ENCODE data around the gene MIA3.

Gene MIA3

GRCh38 chr1:222680080-222680479 lies 62.2 kb downstream of the MIA3 start:
- no peak for DNase-seq

DNA sequence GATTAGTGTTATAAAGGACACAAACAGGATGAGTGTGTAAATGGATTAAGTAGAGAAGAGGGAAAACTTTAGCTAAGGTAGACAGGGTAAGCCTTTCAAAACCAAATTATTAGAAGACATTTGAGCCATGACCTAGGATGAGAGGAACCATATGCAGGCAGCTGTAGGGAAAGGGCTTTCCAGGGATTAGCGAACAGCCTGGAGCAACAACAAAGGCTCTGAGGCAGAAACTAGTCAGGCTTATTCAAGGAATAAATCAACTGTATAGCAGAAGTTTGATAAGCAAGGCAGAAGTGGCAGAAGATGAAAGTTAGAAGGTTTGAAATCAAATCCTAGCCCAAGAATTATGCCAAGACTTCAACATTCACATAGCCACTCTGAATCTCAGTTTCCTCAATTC lies 73.1 kb downstream of the MIA3 start:
- DNase-seq = no peak

DNA sequence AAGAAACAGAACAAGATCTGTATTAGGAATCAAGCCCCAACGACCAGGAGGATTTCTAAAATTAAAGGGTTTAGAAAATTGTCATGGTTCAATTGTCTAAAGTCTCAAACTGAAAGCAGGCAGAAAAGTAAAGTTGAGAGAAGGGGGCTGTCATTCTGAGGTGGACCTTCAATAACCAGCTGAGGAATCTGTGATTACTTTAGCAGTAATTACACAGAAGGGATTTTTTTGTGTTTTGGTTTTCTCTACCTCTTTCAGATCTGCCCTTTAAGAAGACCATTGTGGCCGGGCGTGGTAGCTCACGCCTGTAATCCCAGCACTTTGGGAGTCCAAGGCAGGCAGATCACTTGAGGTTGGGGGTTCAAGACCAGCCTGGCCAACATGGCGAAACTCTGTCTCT lies 77.0 kb downstream of the MIA3 start:
- no peak for DNase-seq

GRCh38 chr1:222696741-222697140 lies 78.8 kb downstream of the MIA3 start:
- no peak for DNase-seq

DNA sequence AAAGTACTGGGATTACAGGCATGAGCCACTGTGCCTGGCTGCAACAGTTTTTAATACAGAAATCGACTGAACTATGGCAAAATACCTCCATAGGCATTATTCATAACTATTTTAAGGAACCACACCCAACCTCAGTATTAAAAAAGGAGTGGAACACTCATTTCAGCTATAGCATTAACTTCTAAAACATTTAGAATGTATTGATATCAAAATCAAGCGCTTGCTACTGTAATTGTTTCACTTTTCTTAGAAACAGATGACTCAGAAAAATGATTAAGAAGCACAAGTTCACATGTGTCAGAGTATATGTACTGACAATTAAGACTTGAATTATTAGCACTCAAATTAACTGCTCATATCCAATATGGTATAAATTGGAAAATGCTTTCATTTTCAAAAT lies 79.3 kb downstream of the MIA3 start:
- no peak for DNase-seq

- no peak for DNase-seq
Measured at GRCh38 chr1:222697826-222698225, 79.9 kb downstream of the MIA3 start.

GRCh38 chr1:222702210-222702609 lies 84.3 kb downstream of the MIA3 start:
- no peak for DNase-seq

DNA sequence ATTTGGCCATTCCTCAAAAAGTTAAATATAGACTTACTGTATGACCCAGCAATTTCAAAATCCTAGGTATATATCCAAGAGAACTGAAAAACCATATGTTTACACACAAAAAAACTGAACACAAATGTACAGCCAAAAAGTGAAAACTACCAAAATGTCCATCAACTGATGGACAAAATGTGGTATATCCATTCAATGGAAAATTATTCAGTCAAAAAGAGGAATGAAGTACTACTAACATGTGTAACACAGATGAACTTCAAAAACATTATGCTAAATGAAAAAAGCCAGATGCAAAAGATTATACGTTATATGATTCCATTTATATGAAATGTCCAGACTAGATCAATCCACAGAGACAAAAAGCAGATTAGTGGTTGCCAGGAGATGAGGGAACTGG lies 86.4 kb downstream of the MIA3 start:
- DNase-seq = no peak

GRCh38 chr1:222706815-222707214 lies 88.9 kb downstream of the MIA3 start:
- no peak for DNase-seq

DNA sequence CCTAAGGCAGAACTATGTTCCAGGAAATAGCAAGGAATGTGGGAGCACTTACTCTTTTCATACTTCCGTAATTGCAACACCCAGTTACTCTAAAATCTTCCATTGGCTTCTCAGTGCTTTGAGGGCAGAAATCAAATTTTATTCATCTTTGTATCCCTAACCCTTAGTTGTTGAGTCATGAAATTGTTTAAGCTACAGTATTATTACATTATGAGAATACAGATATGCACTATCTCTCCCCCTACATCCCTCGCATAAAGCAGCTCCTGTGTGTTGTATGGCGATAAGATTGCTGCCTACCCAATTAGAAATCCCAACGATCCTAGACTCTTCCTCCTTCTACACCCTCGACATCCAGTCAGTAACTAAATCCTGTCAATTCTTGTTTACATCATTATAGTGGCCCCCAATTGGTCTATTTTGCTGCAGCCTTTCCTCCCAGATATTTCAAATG lies 91.8 kb downstream of the MIA3 start:
- no peak for DNase-seq

DNA sequence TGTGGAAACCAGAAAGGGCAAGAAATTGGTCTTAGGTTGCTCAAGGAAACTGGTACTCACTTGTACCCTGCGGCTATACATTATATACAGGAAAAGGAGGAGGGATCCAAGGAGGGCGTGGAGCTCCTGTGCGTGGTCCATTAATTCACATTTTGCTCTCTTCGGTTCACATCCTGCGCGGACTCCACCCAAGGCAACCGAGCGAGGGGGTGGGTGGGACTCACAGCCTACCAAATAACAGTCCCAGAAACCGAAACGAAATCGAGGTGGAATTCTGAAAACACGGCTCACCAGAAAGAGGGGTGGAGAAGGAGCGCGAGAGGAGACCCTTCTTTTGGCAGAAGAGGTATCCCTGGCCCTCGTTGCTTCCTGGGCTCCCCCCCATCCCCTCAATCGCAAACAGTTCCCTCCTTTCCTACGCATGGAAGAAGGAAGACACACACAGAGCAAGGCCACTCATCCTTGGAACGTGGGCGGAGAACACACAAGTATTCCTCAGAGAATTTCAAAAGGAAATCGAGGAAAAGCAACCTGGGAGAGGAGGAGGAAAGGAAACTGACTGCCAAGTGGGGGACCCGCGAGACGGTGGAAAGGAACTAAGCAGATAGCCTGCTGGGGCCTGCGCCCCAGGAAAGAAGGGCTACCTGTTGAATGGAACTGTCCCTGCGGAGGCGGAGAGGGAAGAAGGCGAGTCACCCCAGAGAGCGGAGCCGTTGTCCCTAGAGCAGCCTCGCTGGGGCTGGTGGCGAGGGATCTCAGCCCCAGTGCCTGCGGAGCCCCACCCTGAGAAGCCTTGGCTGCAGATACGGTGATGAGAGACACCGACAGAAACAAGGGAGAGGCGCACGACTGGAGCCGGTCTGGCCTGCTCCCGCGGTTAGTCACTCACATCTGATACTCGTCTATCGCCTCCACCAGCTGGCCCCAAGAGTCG lies 93.7 kb downstream of the MIA3 start:
- peak; percentile 52 for DNase-seq

DNA sequence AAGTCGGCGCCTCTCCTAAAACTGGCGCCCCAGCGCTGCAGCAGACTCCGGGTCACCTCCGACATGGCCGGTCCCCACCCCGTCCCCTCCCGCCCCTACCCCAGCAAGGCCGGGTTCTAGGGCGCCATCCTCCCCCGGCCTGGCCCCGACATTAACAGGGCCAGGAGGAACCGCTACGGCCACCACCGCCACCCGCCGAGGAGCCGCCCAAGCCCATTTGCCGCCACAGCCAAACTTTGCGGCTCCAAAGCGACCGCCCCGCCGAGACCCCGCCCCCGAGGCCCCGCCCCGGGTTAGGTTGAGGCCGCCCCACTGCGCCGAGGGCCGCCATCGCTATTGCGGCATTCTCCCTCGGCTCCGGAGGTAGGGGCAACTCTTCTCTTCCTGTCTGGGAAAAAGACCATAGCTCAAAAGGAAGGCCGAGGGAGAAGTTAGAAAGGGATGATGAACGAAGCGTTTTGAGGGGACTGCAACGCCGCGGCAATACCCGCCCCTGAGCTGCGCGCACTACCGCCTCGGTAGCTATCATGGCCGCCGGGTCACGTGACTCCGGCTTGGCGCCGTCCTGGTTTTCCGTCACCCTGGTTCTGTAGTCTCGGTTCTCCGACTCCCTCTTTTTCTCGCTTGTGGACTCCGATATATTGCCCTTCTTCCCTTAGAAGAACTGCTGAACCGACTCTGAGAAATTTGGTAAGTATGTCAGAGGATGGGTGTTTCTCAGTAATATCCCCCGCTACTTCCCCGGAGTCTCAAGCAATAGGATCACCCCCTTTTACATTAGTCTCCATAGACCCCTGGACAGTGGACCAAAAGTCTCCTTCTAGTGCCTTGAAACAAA lies 94.6 kb downstream of the MIA3 start, which contains the start of the genes AIDA and BROX:
AIDA (minus strand) TSS at position 239 of the 838 bp plus-strand sequence; CDS start at position 65, 174 bp downstream.
BROX (plus strand) TSS at position 312 of the 838 bp plus-strand sequence. CDS start 3,136 bp downstream, outside the sequence.
- DNase-seq = peak; percentile 97

DNA sequence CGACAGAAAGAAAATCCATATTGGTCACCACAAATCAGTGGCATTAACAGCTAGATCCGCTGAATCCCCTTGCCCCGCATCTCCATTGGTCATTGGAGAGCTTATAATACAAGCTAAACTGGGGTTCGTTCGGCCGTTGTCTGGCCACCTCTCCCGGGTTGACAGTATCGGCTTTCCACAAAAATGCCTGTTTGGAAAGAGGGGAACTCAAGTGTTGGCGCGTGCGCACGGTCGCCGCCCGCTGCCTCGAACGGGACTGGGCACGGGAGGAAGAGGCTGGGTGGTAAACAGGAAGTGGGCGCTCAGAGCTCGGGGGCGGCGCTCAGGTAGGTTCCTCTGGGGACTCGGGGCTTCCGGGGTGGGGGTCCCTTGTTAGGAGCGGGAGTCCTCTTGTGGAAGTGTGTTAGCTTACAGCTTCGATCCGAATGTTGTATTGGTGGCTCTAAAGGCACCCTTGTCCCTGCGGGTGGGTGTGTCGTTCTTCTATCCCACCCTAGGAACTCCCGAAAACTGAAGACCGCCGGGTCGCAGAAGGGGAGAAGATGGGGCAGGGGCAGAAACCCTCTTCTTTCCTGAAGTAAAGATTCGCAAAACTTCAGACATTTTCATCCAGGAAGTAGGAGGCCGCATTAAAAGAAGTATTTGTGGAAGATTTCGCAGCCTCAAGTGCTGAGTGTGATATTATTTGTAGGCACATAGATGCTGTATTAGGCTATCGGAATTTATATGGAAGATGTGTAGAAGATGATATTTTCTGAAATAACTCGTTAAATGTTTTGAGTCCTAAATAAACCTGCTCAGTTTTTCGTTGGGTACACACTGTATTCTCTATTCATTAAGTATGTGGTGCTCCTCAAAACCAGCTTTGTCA lies 95.4 kb downstream of the MIA3 start:
- peak; percentile 82 for DNase-seq

DNA sequence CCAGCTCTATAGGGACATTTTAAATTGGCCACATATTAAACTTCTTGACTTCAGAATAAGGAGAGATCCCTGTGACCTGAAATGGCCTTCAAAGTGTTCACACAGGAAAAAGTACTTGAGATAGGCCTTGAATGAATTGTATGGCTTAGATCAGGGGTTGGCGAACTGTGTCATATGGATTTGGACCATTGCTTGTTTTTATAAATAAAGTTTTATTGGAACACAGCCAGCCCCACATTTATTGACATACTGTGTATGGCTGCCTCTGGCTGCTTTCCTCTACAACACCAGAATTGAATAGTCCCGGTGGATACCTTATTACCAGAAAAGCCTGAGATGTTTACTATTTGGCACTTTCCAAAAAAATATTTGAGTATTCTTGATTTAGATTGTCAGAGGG lies 98.5 kb downstream of the MIA3 start:
- no peak for DNase-seq

All from stimulated activated CD4-positive, alpha-beta T cell treated with anti-CD3 and anti-CD28 coated beads, Interleukin-12 subunit alpha, Interleukin-12 subunit beta, amount 100 ng/mL, for 4 hours (primary cell).